IMR-90 (cell line): ENCODE measurements around the gene PTH1R. TPM values are rescaled to one million over a fixed set of nuclear protein-coding genes. Genes with fewer than 3 reads are reported as not detected.

Source experiments
- ATAC-seq: fragments of 200-7000 bp; cut with Tn5 transposase; 2 replicates; pipeline ENCODE4 v1.9.1; 2020; ENCODE audit warnings: low read depth, mild to moderate bottlenecking, moderate library complexity
- BruUV-seq: library from RNA; stranded (reverse); fragments of 400-500 nt; replicated peaks from 2 replicates; lab custom pipeline; 2021; lab: Mats Ljungman, UMichigan
- CTCF ChIA-PET: fragments of 300-600 bp; formaldehyde crosslinking; extraction: SDS; loops from one replicate; lab custom pipeline; 2021; ENCODE audit warnings: antibody characterized with exemption; lab: Yijun Ruan, JAX
- POLR2A ChIA-PET: fragments of 300-600 bp; sonication (Branson Sonifier 250); formaldehyde crosslinking; loops from one replicate; lab custom pipeline; 2022; ENCODE audit warnings: antibody characterized with exemption; ENCODE audit not compliant: unreplicated experiment; lab: Charles Lee
- DNase-seq: peaks from one replicate; pipeline ENCODE4 v3.0.0; 2013
- H2AFZ ChIP-seq: replicated peaks from 2 replicates; pipeline ENCODE3; 2013; ENCODE audit warnings: low read length, mild to moderate bottlenecking; ENCODE audit not compliant: poor library complexity
- H2AK5ac ChIP-seq: 2 replicates; pipeline ENCODE4 v1.6.1; 2013; ENCODE audit warnings: low read depth, low read length, inconsistent platforms
- H2AK9ac ChIP-seq: replicated peaks from 2 replicates; pipeline ENCODE3; 2013; ENCODE audit warnings: mild to moderate bottlenecking, low read depth, low read length, moderate library complexity; ENCODE audit not compliant: poor library complexity
- H2BK120ac ChIP-seq: 2 replicates; pipeline ENCODE4 v1.6.1; 2013; ENCODE audit warnings: low read depth, low read length, inconsistent platforms
- H2BK15ac ChIP-seq: 3 replicates; pipeline ENCODE4 v1.6.1; 2013; ENCODE audit warnings: low read depth, low read length, inconsistent platforms
- H2BK20ac ChIP-seq: 2 replicates; pipeline ENCODE4 v1.6.1; 2013; ENCODE audit warnings: low read depth, mild to moderate bottlenecking, inconsistent platforms, low read length, moderate library complexity
- H2BK5ac ChIP-seq: 2 replicates; pipeline ENCODE4 v1.6.1; 2013; ENCODE audit warnings: mild to moderate bottlenecking, low read depth, low read length, inconsistent platforms; ENCODE audit not compliant: poor library complexity, severe bottlenecking
- H3K14ac ChIP-seq: replicated peaks from 2 replicates; pipeline ENCODE4 v1.6.1; 2013; ENCODE audit warnings: low read depth, low read length, inconsistent platforms
- H3K18ac ChIP-seq: 2 replicates; pipeline ENCODE4 v1.6.1; 2013; ENCODE audit warnings: low read depth, low read length, control low read depth
- H3K23ac ChIP-seq: 2 replicates; pipeline ENCODE4 v1.6.1; 2013; ENCODE audit warnings: low read depth, low read length, inconsistent platforms
- H3K27ac ChIP-seq: 2 replicates; pipeline ENCODE4 v1.5.1; 2013; ENCODE audit warnings: mild to moderate bottlenecking, control low read depth, low read length; ENCODE audit not compliant: insufficient read depth
- H3K27me3 ChIP-seq: 2 replicates; pipeline ENCODE4 v1.6.1; 2013; ENCODE audit warnings: low read length; ENCODE audit not compliant: control insufficient read depth, insufficient read depth
- H3K36me3 ChIP-seq: 2 replicates; pipeline ENCODE4 v1.6.1; 2013; ENCODE audit warnings: low read length, mixed read lengths; ENCODE audit not compliant: control insufficient read depth, insufficient read depth
- H3K4ac ChIP-seq: 2 replicates; pipeline ENCODE4 v1.6.1; 2013; ENCODE audit warnings: low read depth, low read length, inconsistent platforms
- H3K4me1 ChIP-seq: 2 replicates; pipeline ENCODE4 v1.6.1; 2013; ENCODE audit warnings: low read length, mixed read lengths; ENCODE audit not compliant: control insufficient read depth, insufficient read depth
- H3K4me2 ChIP-seq: 2 replicates; pipeline ENCODE4 v1.6.1; 2013; ENCODE audit warnings: low read depth, mild to moderate bottlenecking, control low read depth, low read length, moderate library complexity
- H3K4me3 ChIP-seq: 2 replicates; pipeline ENCODE4 v1.5.1; 2013; ENCODE audit warnings: low read depth, mild to moderate bottlenecking, control low read depth, low read length, moderate library complexity; ENCODE audit not compliant: insufficient read depth
- H3K56ac ChIP-seq: 2 replicates; pipeline ENCODE4 v1.6.1; 2013; ENCODE audit warnings: low read length, inconsistent platforms; ENCODE audit not compliant: insufficient read depth; ENCODE audit errors: extremely low read depth
- H3K79me1 ChIP-seq, 2 experiments: 2 replicates each; pipeline ENCODE4 v1.6.1; 2013; ENCODE audit warnings: low read length in 2 of 2, inconsistent platforms in 1 of 2, low read depth in 1 of 2
- H3K9ac ChIP-seq: 2 replicates; pipeline ENCODE4 v1.6.1; 2013; ENCODE audit warnings: low read depth, low read length, control low read depth
- H3K9me1 ChIP-seq: 2 replicates; pipeline ENCODE4 v1.6.1; 2013; ENCODE audit warnings: low read length, inconsistent platforms; ENCODE audit not compliant: insufficient read depth
- H3K9me3 ChIP-seq: 2 replicates; pipeline ENCODE4 v1.6.1; 2013; ENCODE audit warnings: low read length; ENCODE audit not compliant: control insufficient read depth, insufficient read depth
- H4K20me1 ChIP-seq: 2 replicates; pipeline ENCODE4 v1.6.1; 2013; ENCODE audit warnings: low read length, inconsistent platforms; ENCODE audit not compliant: insufficient read depth
- H4K5ac ChIP-seq: 2 replicates; pipeline ENCODE4 v1.6.1; 2013; ENCODE audit warnings: mild to moderate bottlenecking, low read depth, low read length, control low read depth
- H4K8ac ChIP-seq, 2 experiments: 2 replicates each; pipeline ENCODE4 v1.6.1; 2013; ENCODE audit warnings: low read depth in 2 of 2, low read length in 2 of 2, control low read depth in 1 of 2, inconsistent platforms in 1 of 2
- H4K91ac ChIP-seq: 2 replicates; pipeline ENCODE4 v1.6.1; 2013; ENCODE audit warnings: low read depth, low read length, inconsistent platforms; ENCODE audit not compliant: insufficient read depth
- CEBPB ChIP-seq: IDR thresholded peaks from 2 replicates; pipeline ENCODE4 v1.6.1; 2012; ENCODE audit warnings: low read depth, low read length, improper control_type of control experiment
- CHD1 ChIP-seq: IDR thresholded peaks from 2 replicates; pipeline ENCODE4 v1.6.1; 2012; ENCODE audit warnings: low read depth, low read length, improper control_type of control experiment
- NFE2L2 ChIP-seq: fragments of 150-350 bp; IDR thresholded peaks from 2 replicates; pipeline ENCODE4 v1.6.1; 2016; ENCODE audit warnings: low read depth, mild to moderate bottlenecking, low read length
- RFX5 ChIP-seq: IDR thresholded peaks from 2 replicates; pipeline ENCODE4 v1.8.0; 2012; ENCODE audit warnings: low read depth, mild to moderate bottlenecking, low read length, moderate library complexity
- SMC3 ChIP-seq: fragments of 150-350 bp; IDR thresholded peaks from 2 replicates; pipeline ENCODE4 v1.6.1; 2016; ENCODE audit warnings: low read depth, mild to moderate bottlenecking, antibody characterized with exemption, low read length, moderate library complexity
- WGBS, 2 experiments: methylation state at CpG; one replicate each; pipeline versions ENCODE4 v1.1.5 to v1.1.7; 2013; ENCODE audit warnings: missing lambda C conversion rate in 2 of 2; ENCODE audit not compliant: insufficient read length in 1 of 2; ENCODE audit errors: extremely low coverage in 2 of 2; 5-methylcytosine and 5-hydroxymethylcytosine counted together
- dilution Hi-C: fragments of 300-500 bp; cut with HindIII; formaldehyde crosslinking; loops from one replicate; pipeline ENCODE4 v1.14.3; 2018; ENCODE audit warnings: low sequenced_read_pairs; ENCODE audit not compliant: unreplicated experiment
- in situ Hi-C: fragments of 300-500 bp; cut with MboI; formaldehyde crosslinking; loops from 3 replicates; pipeline ENCODE4 v1.14.3; 2019; ENCODE audit warnings: low sequenced_read_pairs, inconsistent platforms, mixed read lengths
- intact Hi-C: fragments of 100-400 bp; cut with micrococcal nuclease; formaldehyde crosslinking; loops from 2 replicates; pipeline ENCODE4 v1.10.0; 2022
- polyA plus RNA-seq, 3 experiments: library from polyadenylated mRNA; depleted of rRNA; stranded (reverse); fragments of >200 nt; gene quantifications; 2 replicates each; pipeline ENCODE4 v1.2.3, GENCODE V29; 2012; ENCODE audit warnings: low replicate concordance in 1 of 3
- total RNA-seq: library from RNA; depleted of rRNA; stranded (reverse); fragments of >200 nt; gene quantifications from 2 replicates; pipeline ENCODE4 v1.2.3, GENCODE V29; 2012
- TF ChIP-seq, protein P1 (sequence below): fragments of 150-350 bp; IDR thresholded peaks from 2 replicates; pipeline ENCODE4 v1.6.1; 2017; ENCODE audit warnings: mild to moderate bottlenecking, antibody characterized with exemption, low read length, low read depth
- TF ChIP-seq, protein P2 (sequence below): conservative IDR thresholded peaks from 2 replicates; pipeline ENCODE4 v1.5.1; 2012; ENCODE audit warnings: mild to moderate bottlenecking, low read depth, low read length, improper control_type of control experiment

PTH1R gene
- total and polyA plus RNA-seq, 2 of the 4 experiments (the other 2 are of a cell fraction) = 0.15 to 0.18 TPM

DNA sequence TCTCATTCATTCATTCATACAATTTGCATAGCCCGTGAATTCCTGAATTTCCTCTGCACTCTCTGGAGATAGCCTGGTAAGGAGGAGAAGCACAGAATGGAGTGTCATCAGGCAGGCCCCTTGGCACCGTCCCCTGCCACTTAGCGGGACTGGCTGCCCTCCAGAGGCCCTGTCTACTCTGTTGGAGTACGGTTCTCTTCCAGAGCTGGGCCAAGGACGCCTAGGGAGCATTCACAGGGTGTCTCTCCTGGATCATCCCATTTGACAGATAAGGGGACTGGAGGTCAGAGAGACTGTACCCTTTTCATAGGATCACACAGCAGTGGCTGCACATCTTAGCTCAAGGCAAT, 48.0 kb downstream of the PTH1R start:
- H3K9me1 ChIP-seq = peaks cover 7% of the 10 kb centered on the region; the same call in 1 of the 2 replicates
- dilution Hi-C loops (no loop called here), in situ Hi-C loops (no loop called here), intact Hi-C loops (no loop called here)
- H3K27ac ChIP-seq = no peak overlapping the region
- peaks cover 28% of the 10 kb centered on the region for H4K20me1 ChIP-seq
- no peak overlapping the region for H2BK120ac ChIP-seq
- H3K4me1 ChIP-seq = peaks cover 6% of the 10 kb centered on the region
- no peak overlapping the region for H4K91ac ChIP-seq
- no peak overlapping the region for H2BK15ac ChIP-seq
- peaks cover 54% of the 10 kb centered on the region for H3K36me3 ChIP-seq
- H3K4me2 ChIP-seq = no peak overlapping the region
- WGBS, 2 experiments = no CpG with 5 or more reads among the region's 5 CpGs
- no peak for TF ChIP-seq CEBPB
- no peak for TF ChIP-seq SMC3
- TF ChIP-seq, protein P1, sequence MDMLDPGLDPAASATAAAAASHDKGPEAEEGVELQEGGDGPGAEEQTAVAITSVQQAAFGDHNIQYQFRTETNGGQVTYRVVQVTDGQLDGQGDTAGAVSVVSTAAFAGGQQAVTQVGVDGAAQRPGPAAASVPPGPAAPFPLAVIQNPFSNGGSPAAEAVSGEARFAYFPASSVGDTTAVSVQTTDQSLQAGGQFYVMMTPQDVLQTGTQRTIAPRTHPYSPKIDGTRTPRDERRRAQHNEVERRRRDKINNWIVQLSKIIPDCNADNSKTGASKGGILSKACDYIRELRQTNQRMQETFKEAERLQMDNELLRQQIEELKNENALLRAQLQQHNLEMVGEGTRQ = no peak
- TF ChIP-seq RFX5 = no peak
- TF ChIP-seq, protein P2, sequence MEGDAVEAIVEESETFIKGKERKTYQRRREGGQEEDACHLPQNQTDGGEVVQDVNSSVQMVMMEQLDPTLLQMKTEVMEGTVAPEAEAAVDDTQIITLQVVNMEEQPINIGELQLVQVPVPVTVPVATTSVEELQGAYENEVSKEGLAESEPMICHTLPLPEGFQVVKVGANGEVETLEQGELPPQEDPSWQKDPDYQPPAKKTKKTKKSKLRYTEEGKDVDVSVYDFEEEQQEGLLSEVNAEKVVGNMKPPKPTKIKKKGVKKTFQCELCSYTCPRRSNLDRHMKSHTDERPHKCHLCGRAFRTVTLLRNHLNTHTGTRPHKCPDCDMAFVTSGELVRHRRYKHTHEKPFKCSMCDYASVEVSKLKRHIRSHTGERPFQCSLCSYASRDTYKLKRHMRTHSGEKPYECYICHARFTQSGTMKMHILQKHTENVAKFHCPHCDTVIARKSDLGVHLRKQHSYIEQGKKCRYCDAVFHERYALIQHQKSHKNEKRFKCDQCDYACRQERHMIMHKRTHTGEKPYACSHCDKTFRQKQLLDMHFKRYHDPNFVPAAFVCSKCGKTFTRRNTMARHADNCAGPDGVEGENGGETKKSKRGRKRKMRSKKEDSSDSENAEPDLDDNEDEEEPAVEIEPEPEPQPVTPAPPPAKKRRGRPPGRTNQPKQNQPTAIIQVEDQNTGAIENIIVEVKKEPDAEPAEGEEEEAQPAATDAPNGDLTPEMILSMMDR = no peak
- no peak for TF ChIP-seq NFE2L2
- no peak for TF ChIP-seq CHD1
- no peak overlapping the region for H2AFZ ChIP-seq
- no peak overlapping the region for H3K23ac ChIP-seq
- H3K56ac ChIP-seq = no peak overlapping the region
- H4K5ac ChIP-seq = no peak overlapping the region
- peaks cover 26 to 65% of the 10 kb centered on the region in 2 experiments for H3K79me1 ChIP-seq
- BruUV-seq = no TSS peak
- H3K14ac ChIP-seq = no peak overlapping the region
- no peak overlapping the region for H3K4ac ChIP-seq
- H2AK5ac ChIP-seq = no peak overlapping the region
- H3K9ac ChIP-seq = no peak overlapping the region
- H2AK9ac ChIP-seq = no peak overlapping the region
- ATAC-seq (no peak), DNase-seq (no peak)
- H2BK5ac ChIP-seq = no peak overlapping the region
- ChIA-PET CTCF (no interaction called here), POLR2A (no interaction called here)
- no peaks in the 10 kb centered on the region for H3K9me3 ChIP-seq
- H3K4me3 ChIP-seq = no peak overlapping the region
- H3K27me3 ChIP-seq = no peaks in the 10 kb centered on the region
- no peak overlapping the region for H2BK20ac ChIP-seq
- no peak overlapping the region for H3K18ac ChIP-seq
- H4K8ac ChIP-seq = no peak overlapping the region
